Embryonic facial prominence (tissue), 1 donor: Measurements from ENCODE around the gene FBXO11.
"Not testable (repeated sequence)": the region's sequence is repeated elsewhere in the genome, so short reads cannot be mapped to it uniquely, and the experiment has no call there.

Source experiments
- DNase-seq: peaks from one replicate; pipeline ENCODE4 v3.0.0-alpha.2; 2016; ENCODE audit errors: extremely low spot score

FBXO11 gene

GRCh38 chr2:47897883-47898731 is 8.2 kb downstream of the FBXO11 start:
- DNase-seq: no peak

- DNase-seq: not testable (repeated sequence)
These were observed 9.0 kb downstream of the FBXO11 start for GRCh38 chr2:47897191-47897882.

- DNase-seq: no peak
These were observed 9.8 kb downstream of the FBXO11 start for GRCh38 chr2:47896450-47896968.

GRCh38 chr2:47893771-47894170 is 12.5 kb downstream of the FBXO11 start:
- DNase-seq: no peak

- DNase-seq: no peak
These were observed 14.0 kb downstream of the FBXO11 start for GRCh38 chr2:47892338-47892730.

- DNase-seq: no peak
These were observed 14.6 kb downstream of the FBXO11 start for GRCh38 chr2:47891369-47892337.

- no peak for DNase-seq
These were observed 15.5 kb downstream of the FBXO11 start for GRCh38 chr2:47890711-47891368.

GRCh38 chr2:47888581-47889280 is 17.6 kb downstream of the FBXO11 start:
- DNase-seq: no peak

GRCh38 chr2:47876912-47877311 is 29.4 kb downstream of the FBXO11 start:
- no peak for DNase-seq

- no peak for DNase-seq
These were observed 33.4 kb downstream of the FBXO11 start for GRCh38 chr2:47872941-47873340.

GRCh38 chr2:47870641-47871540 is 35.4 kb downstream of the FBXO11 start:
- DNase-seq: no peak

- no peak for DNase-seq
These were observed 36.3 kb downstream of the FBXO11 start for GRCh38 chr2:47869859-47870595.

GRCh38 chr2:47868611-47869352 is 37.5 kb downstream of the FBXO11 start:
- DNase-seq: no peak

GRCh38 chr2:47867205-47867604 is 39.1 kb downstream of the FBXO11 start:
- DNase-seq: no peak

GRCh38 chr2:47864566-47864965 is 41.7 kb downstream of the FBXO11 start:
- DNase-seq: no peak

- no peak for DNase-seq
These were observed 43.3 kb downstream of the FBXO11 start for GRCh38 chr2:47862949-47863348.

GRCh38 chr2:47853067-47853777 is 53.1 kb downstream of the FBXO11 start:
- not testable (repeated sequence) for DNase-seq
